Adipose tissue (tissue), 3 donors: ENCODE measurements around the gene CIAO2A. TPM values are rescaled to one million over a fixed set of nuclear protein-coding genes. Genes with fewer than 3 reads are reported as not detected.
"Not testable (repeated sequence)": the region's sequence is repeated elsewhere in the genome, so short reads cannot be mapped to it uniquely, and the experiment has no call there.

Experiments
- H3K27ac ChIP-seq: one replicate; pipeline ENCODE4 v1.5.1; 2013; ENCODE audit warnings: low read depth, low read length
- whole genome bisulfite sequencing, 3 donors: extraction: QIAGEN DNeasy Blood & Tissue Kit; methylation state at CpG; one replicate each; pipeline ENCODE4 v1.1.7; 2013; 5-methylcytosine and 5-hydroxymethylcytosine counted together
- polyA plus RNA-seq, 3 donors: library from polyadenylated mRNA; stranded (reverse); fragments of 200-250 nt; gene quantifications; one replicate each; pipeline ENCODE4 v1.2.3, GENCODE V29; 2013
- donor health status: healthy with polysubstance abuse.
- donor health status: Bipolar disorder and iron deficiency.
- donor health status: healthy.

The CIAO2A gene
- polyA plus RNA-seq, 3 donors, result 39.2 to 58.8 (median 44.8) TPM

GRCh38 chr15:64117759-64118487 is 24.3 kb upstream of the CIAO2A start:
- 68 to 97% (median 93%) methylated on average over 5 of the region's 5 CpGs for WGBS, 3 donors
- no peak overlapping the region for H3K27ac ChIP-seq

- 40 to 85% (median 52%) methylated on average over 1 of the region's 1 CpG for WGBS, 3 donors
- no peak overlapping the region for H3K27ac ChIP-seq
These were observed 19.3 kb upstream of the CIAO2A start for GRCh38 chr15:64112904-64113303.

- WGBS, 3 donors, result 40 to 72% (median 71%) methylated on average over 4 of the region's 4 CpGs
These were observed 18.6 kb upstream of the CIAO2A start for GRCh38 chr15:64112073-64112772.

GRCh38 chr15:64111679-64112050 is 18.0 kb upstream of the CIAO2A start:
- H3K27ac ChIP-seq, result no peak overlapping the region
- 55 to 94% (median 86%) methylated on average over 3 of the region's 3 CpGs for WGBS, 3 donors

More at GRCh38 chr15:64112073-64112772, 18.6 kb upstream of the CIAO2A start:
- no peak overlapping the region for H3K27ac ChIP-seq

- no peak overlapping the region for H3K27ac ChIP-seq
- 70 to 83% (median 72%) methylated on average over 3 of the region's 3 CpGs for WGBS, 3 donors
These were observed 17.5 kb upstream of the CIAO2A start for GRCh38 chr15:64110950-64111678.

- not testable (repeated sequence) for H3K27ac ChIP-seq
- WGBS, 3 donors, result 94 to 96% (median 95%) methylated on average over 4 of the region's 4 CpGs
These were observed 16.6 kb upstream of the CIAO2A start for GRCh38 chr15:64110108-64110701.

GRCh38 chr15:64107337-64107736 is 13.7 kb upstream of the CIAO2A start:
- WGBS, 3 donors, result 90 to 94% (median 94%) methylated on average over 1 of the region's 1 CpG
- no peak overlapping the region for H3K27ac ChIP-seq

- peak overlapping the region; percentile 43 for H3K27ac ChIP-seq
- WGBS, 3 donors, result 47 to 73% (median 53%) methylated on average over 9 of the region's 9 CpGs
These were observed 11.6 kb upstream of the CIAO2A start for GRCh38 chr15:64105113-64105704.

GRCh38 chr15:64102497-64102896 is 8.9 kb upstream of the CIAO2A start:
- WGBS, 3 donors, result 92 to 100% (median 96%) methylated on average over 2 of the region's 2 CpGs

GRCh38 chr15:64100958-64101357 is 7.3 kb upstream of the CIAO2A start:
- H3K27ac ChIP-seq, result no peak overlapping the region
- WGBS, 3 donors, result 72 to 87% (median 81%) methylated on average over 2 of the region's 2 CpGs

More at GRCh38 chr15:64102497-64102896, 8.9 kb upstream of the CIAO2A start:
- no peak overlapping the region for H3K27ac ChIP-seq

GRCh38 chr15:64099379-64099778 is 5.7 kb upstream of the CIAO2A start:
- no peak overlapping the region for H3K27ac ChIP-seq

GRCh38 chr15:64096668-64097384 is 3.2 kb upstream of the CIAO2A start:
- WGBS, 3 donors, result 2 to 10% (median 6%) methylated on average over 16 of the region's 16 CpGs

More at GRCh38 chr15:64099379-64099778, 5.7 kb upstream of the CIAO2A start:
- 77 to 87% (median 80%) methylated on average over 2 of the region's 2 CpGs for whole genome bisulfite sequencing, 3 donors

GRCh38 chr15:64095795-64096667 is 2.4 kb upstream of the CIAO2A start, which contains the start of gene SNX1:
Gene SNX1, plus strand, starts transcription at chr15:64095982. Its CDS starts 32 bp downstream, at chr15:64096014.
- 0 to 1% (median 0%) methylated on average over 70 of the region's 70 CpGs for WGBS, 3 donors

More at GRCh38 chr15:64096668-64097384, 3.2 kb upstream of the CIAO2A start:
- H3K27ac ChIP-seq, result no peak overlapping the region

GRCh38 chr15:64095431-64095794 is 1.8 kb upstream of the CIAO2A start:
- no peak overlapping the region for H3K27ac ChIP-seq
- WGBS, 3 donors, result 25 to 43% (median 43%) methylated on average over 4 of the region's 4 CpGs

More at GRCh38 chr15:64095795-64096667, 2.4 kb upstream of the CIAO2A start, which contains the start of gene SNX1:
- peak within 1 kb of the TSS; percentile 16 for H3K27ac ChIP-seq

- WGBS, 3 donors, result 4 to 5% (median 4%) methylated on average over 22 of the region's 22 CpGs
- no peak overlapping the region for H3K27ac ChIP-seq
These were observed 593 bp downstream of the CIAO2A start for GRCh38 chr15:64092864-64093626.
